Ascending aorta (tissue), 2 donors: ENCODE results near the gene PDE7B. TPM values are rescaled to one million over a fixed set of nuclear protein-coding genes. Genes with fewer than 3 reads are reported as not detected.

Experiments
- DNase-seq, 2 donors: peaks; one replicate each; pipeline ENCODE4 v3.0.0-alpha.2; 2019; ENCODE audit warnings: low spot score in 2 of 2
- H3K27ac ChIP-seq, 2 donors: fragments of 200-600 bp; sonication (generic); one replicate each; pipeline ENCODE4 v1.5.1; 2016 to 2017; ENCODE audit warnings: mild to moderate bottlenecking in 1 of 2
- H3K27me3 ChIP-seq: fragments of 200-600 bp; sonication (generic); one replicate; pipeline ENCODE4 v1.5.1; 2017
- H3K36me3 ChIP-seq, 2 donors: fragments of 200-600 bp; sonication (generic); one replicate each; pipeline ENCODE4 v1.5.1; 2016
- H3K4me1 ChIP-seq, 2 donors: fragments of 200-600 bp; sonication (generic); one replicate each; pipeline ENCODE4 v1.5.1; 2016 to 2017; ENCODE audit warnings: mild to moderate bottlenecking in 1 of 2
- H3K4me3 ChIP-seq, 2 donors: fragments of 200-600 bp; sonication (generic); one replicate each; pipeline ENCODE4 v1.5.1; 2016 to 2017; ENCODE audit warnings: mild to moderate bottlenecking in 1 of 2
- H3K9me3 ChIP-seq, 2 donors: fragments of 200-600 bp; sonication (generic); one replicate each; pipeline ENCODE4 v1.5.1; 2016
- intact Hi-C: fragments of 100-400 bp; cut with DNase I; formaldehyde crosslinking; loops from one replicate; pipeline ENCODE4 v1.15.1; 2023
- total RNA-seq: library from RNA; depleted of rRNA; stranded (reverse); fragments of >200 nt; gene quantifications from one replicate; pipeline ENCODE4 v1.1.0, GENCODE V29; 2016
- TF ChIP-seq, protein P1 (sequence below), 3 experiments: fragments of 200-600 bp in 2 of 3; fragments of 450-650 bp in 1 of 3; sonication (generic) in 2 of 3; IDR thresholded peaks; one replicate each; pipeline ENCODE4 v1.5.1; 2016 to 2019; ENCODE audit warnings: antibody characterized with exemption in 3 of 3, mild to moderate bottlenecking in 1 of 3, moderate library complexity in 1 of 3

Gene PDE7B
- total RNA-seq, 1 donor from 2014 or later = 6.0 TPM

DNA sequence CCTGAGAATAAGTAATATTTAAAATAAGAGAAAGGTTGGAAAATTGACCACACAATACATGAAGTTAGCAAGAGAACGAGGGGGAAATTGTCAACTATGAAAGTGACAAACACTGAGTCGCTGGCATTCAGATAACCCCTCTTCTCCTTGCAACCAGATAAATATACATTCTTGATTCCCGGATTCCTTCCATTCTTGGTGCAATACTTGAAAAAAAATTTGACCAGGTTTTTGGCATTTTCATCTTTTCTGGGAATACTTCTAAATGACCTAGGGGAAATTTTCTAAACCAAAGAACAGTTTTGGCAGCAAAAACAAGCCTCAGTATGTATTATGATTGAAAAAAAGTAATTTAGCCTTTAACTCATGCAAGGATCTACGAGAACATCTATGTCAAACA, 164.0 kb downstream of the PDE7B start:
- intact Hi-C loops = no loop called here
- Histone ChIP-seq H3K36me3 (no peaks in the 10 kb centered on the region), H3K27ac (no peak overlapping the region), H3K9me3 (no peaks in the 10 kb centered on the region), H3K27me3 (no peaks in the 10 kb centered on the region), H3K4me1 (no peaks in the 10 kb centered on the region), H3K4me3 (no peak overlapping the region)
- TF ChIP-seq, protein P1, sequence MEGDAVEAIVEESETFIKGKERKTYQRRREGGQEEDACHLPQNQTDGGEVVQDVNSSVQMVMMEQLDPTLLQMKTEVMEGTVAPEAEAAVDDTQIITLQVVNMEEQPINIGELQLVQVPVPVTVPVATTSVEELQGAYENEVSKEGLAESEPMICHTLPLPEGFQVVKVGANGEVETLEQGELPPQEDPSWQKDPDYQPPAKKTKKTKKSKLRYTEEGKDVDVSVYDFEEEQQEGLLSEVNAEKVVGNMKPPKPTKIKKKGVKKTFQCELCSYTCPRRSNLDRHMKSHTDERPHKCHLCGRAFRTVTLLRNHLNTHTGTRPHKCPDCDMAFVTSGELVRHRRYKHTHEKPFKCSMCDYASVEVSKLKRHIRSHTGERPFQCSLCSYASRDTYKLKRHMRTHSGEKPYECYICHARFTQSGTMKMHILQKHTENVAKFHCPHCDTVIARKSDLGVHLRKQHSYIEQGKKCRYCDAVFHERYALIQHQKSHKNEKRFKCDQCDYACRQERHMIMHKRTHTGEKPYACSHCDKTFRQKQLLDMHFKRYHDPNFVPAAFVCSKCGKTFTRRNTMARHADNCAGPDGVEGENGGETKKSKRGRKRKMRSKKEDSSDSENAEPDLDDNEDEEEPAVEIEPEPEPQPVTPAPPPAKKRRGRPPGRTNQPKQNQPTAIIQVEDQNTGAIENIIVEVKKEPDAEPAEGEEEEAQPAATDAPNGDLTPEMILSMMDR (IDR thresholded peaks at IDR 0.05) = no peak
- no peak for DNase-seq

DNA sequence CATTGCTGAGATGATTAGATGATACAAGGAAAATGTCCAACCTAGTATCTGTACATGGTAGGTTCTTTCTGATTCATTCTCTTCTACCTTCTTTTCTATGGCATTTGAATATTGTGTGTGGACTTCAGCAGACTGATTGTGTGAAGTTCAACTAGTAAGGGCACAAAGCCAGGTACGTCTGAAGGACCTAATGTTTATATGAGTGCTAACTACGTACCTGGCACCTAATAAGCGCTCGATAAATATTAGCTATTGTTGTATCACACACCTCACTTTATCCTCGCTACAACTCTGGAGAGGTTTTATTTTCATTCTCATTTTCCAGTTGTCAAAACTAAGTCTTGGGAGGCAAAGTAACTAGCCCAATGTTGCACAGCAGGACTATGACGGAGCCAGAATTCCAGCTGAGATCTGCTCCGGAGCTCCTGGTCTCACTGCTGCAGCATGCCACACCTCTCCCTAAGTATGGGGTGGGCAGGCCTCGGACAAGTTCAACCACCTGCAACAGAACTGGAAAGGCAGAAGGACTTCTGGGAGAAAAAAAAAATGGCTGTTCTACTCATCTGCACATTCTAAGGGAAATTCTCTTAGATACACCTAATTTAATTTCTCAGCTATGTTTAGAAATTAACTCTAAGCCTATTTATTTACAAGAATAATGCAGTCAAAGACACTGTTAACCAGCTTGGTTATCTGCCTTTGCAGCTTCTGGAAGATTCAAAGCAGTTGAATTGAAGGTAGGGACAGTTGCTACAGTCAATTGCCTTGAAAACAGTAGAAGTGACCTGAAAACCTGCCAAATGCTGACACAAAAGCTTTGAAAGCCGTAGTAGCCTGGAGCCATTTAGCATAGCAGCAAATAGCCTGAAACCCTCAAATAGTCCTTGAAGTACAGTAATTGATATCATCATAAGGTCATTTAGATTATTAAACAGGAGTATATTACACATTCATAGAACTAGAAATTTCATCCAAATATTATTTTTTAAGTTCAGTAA, 165.0 kb downstream of the PDE7B start:
- TF ChIP-seq, protein P1 (IDR thresholded peaks at IDR 0.05) = no peak
- DNase-seq = no peak
- H3K27ac ChIP-seq = no peak overlapping the region

DNA sequence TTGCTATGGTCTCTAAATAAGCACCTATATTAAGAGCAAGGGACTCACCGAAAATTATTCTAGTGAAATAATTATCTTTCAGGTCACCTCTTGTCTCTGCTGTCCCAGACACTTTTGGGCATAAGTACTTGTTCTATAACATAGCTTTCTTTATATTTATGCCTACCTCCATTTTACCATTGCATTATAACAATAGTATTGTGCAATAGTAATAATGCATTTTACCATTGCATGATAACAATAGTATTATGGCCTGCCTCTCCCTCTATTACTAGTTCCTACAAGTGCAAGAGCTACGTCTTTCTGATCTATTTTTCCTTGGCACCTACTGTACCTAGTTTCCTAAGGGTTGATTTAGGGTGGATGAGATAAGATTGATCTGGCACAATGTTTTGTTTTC, 169.2 kb downstream of the PDE7B start:
- Histone ChIP-seq H3K36me3 (no peaks in the 10 kb centered on the region), H3K4me1 (no peaks in the 10 kb centered on the region), H3K27me3 (no peaks in the 10 kb centered on the region), H3K4me3 (no peak overlapping the region), H3K27ac (no peak overlapping the region), H3K9me3 (no peaks in the 10 kb centered on the region)
- no peak for DNase-seq
- TF ChIP-seq, protein P1 (IDR thresholded peaks at IDR 0.05) = no peak
- intact Hi-C loops = no loop called here

More for the DNA sequence above, 165.0 kb downstream of the PDE7B start:
- Histone ChIP-seq H3K9me3 (no peaks in the 10 kb centered on the region), H3K4me1 (no peaks in the 10 kb centered on the region), H3K36me3 (no peaks in the 10 kb centered on the region), H3K4me3 (no peak overlapping the region), H3K27me3 (no peaks in the 10 kb centered on the region)
- intact Hi-C loops = no loop called here

DNA sequence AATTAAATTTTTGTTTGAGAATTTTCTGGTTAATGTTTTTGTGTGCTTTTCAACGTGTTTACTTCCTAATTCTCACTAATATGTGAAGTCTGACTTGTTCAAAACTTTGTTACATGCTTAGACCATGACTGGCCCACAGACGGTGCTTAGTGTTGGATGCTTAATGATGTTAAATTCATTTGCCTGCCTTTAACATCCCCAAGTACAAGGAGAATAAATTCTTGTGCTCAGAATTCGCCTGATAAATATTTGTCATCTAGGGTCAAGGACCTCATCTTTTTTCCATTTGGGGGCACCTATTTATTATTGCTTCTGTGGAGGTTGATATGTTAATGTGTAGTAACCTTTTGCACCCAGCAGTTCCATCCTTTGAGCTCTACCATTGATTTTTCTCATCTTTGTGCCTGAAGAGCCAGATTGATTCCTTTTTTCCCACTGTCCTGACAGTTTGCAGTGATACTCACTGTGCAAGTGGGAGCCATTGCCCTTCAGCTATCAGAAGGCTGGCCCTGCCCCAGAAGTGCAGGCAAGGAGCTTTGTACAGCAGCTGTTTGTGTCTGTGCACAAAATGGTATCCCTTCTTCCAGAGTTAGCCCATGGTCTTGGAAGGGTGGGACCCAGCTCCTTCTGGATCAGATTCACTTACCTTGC, 170.8 kb downstream of the PDE7B start:
- H3K9me3 ChIP-seq = no peaks in the 10 kb centered on the region
- no peak overlapping the region for H3K4me3 ChIP-seq
- TF ChIP-seq, protein P1 (IDR thresholded peaks at IDR 0.05) = no peak
- H3K27ac ChIP-seq = no peak overlapping the region
- H3K36me3 ChIP-seq = no peaks in the 10 kb centered on the region
- no peaks in the 10 kb centered on the region for H3K27me3 ChIP-seq
- intact Hi-C loops = no loop called here
- no peak for DNase-seq
- no peaks in the 10 kb centered on the region for H3K4me1 ChIP-seq

DNA sequence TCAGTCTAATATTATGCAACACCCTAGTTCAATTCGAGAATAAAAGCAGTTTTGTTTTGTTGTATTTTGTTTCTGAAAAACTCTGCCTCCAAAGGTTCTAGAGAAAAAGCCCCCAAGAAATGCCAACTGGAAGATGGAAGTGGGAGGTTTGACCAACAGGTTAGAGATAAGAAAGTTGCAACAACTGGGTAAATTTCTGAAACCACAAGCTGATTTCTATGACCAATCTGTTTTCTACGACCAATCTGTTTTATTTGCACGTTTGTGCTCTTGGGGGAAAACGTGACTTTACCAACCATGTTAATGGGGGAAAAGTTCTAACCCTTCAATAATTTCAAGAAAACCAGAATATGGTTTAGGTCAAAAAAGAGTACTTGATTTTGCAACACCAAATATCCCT, 173.2 kb downstream of the PDE7B start:
- no peak overlapping the region for H3K27ac ChIP-seq
- intact Hi-C loops = no loop called here
- H3K9me3 ChIP-seq = no peaks in the 10 kb centered on the region
- DNase-seq = no peak
- TF ChIP-seq, protein P1 (IDR thresholded peaks at IDR 0.05) = no peak
- H3K27me3 ChIP-seq = no peaks in the 10 kb centered on the region
- H3K36me3 ChIP-seq = no peaks in the 10 kb centered on the region
- no peaks in the 10 kb centered on the region for H3K4me1 ChIP-seq
- H3K4me3 ChIP-seq = no peak overlapping the region
